ENCODE results near the gene HSD17B14. TPM values are rescaled to one million over a fixed set of nuclear protein-coding genes. Genes with fewer than 3 reads are reported as not detected.

The HSD17B14 gene
- total and polyA plus RNA-seq, 9 of the 15 experiments (the other 6 are each of a cell fraction or from before 2014, with no cell fraction given), result 0.16 TPM; not detected in 8

- TF ChIP-seq TEAD4 (IDR thresholded peaks at IDR 0.05; ENCODE audit: low read length) (peak; percentile 29; the same call in 1 of the 2 replicates), TEAD4 (CRISPR knock-in tag; IDR thresholded peaks at IDR 0.05; ENCODE audit: borderline replicate concordance) (no peak), SMAD4 (CRISPR knock-in tag; conservative IDR thresholded peaks at IDR 0.05) (peak; percentile 41; the same call in 1 of the 2 replicates), CTBP1 (IDR thresholded peaks at IDR 0.05; ENCODE audit: borderline replicate concordance) (peak; percentile 28; the same call in 1 of the 2 replicates), CBFA2T3 (IDR thresholded peaks at IDR 0.05) (peak; percentile 81), GTF2F1 (IDR thresholded peaks at IDR 0.05; ENCODE audit: low read depth, low read length) (no peak), NCOR1 (IDR thresholded peaks at IDR 0.05) (peak; percentile 74; the same call in 1 of the 2 replicates), FOSL1 (tag; conservative IDR thresholded peaks at IDR 0.05) (no peak), ARID1B (IDR thresholded peaks at IDR 0.05) (peak; percentile 77), TBP (optimal IDR thresholded peaks at IDR 0.05; ENCODE audit: low read depth, low read length) (peak; percentile 21), TAL1 (IDR thresholded peaks at IDR 0.05) (peak; percentile 43; the same call in 1 of the 2 replicates), HDAC2 (IDR thresholded peaks at IDR 0.05) (peak; percentile 52), LEF1 (IDR thresholded peaks at IDR 0.05) (0 out of 2 replicates have a peak, but pooled peaks have one; percentile 51), L3MBTL2 (IDR thresholded peaks at IDR 0.05) (0 out of 2 replicates have a peak, but pooled peaks have one; percentile 26), ZFX (CRISPR knock-in tag; IDR thresholded peaks at IDR 0.05) (peak; percentile 35), CBFA2T2 (conservative IDR thresholded peaks at IDR 0.05) (peak; percentile 65), GABPB1 (CRISPR knock-in tag; IDR thresholded peaks at IDR 0.05) (no peak), SMARCA4 (IDR thresholded peaks at IDR 0.05) (peak; percentile 59; the same call in 1 of the 2 replicates), HBP1 (CRISPR knock-in tag; IDR thresholded peaks at IDR 0.05) (no peak), RBM25 (IDR thresholded peaks at IDR 0.05; ENCODE audit: low read depth, low read length, severe bottlenecking) (no peak), KDM5B (IDR thresholded peaks at IDR 0.05; ENCODE audit: insufficient replicate concordance, low read depth, low read length) (no peak), SP1 (CRISPR knock-in tag; IDR thresholded peaks at IDR 0.05) (0 out of 2 replicates have a peak, but pooled peaks have one; percentile 38), MNT (conservative IDR thresholded peaks at IDR 0.05) (peak in 1 of 2 experiments; percentile 34; a peak in 1 of 4 replicates), RCOR1 (IDR thresholded peaks at IDR 0.05; ENCODE audit: borderline replicate concordance in 1 of 2, low read depth in 2 of 2, low read length in 2 of 2) (peak in 1 of 2 experiments; percentile 57; a peak in 2 of 4 replicates), TBL1XR1 (IDR thresholded peaks at IDR 0.05; ENCODE audit: low read length in 2 of 2) (0 out of 4 replicates have a peak, but pooled peaks of 1 of the 2 experiments have one; percentile 11), MTA3 (IDR thresholded peaks at IDR 0.05; ENCODE audit: borderline replicate concordance) (0 out of 2 replicates have a peak, but pooled peaks have one; percentile 21), STAT5A (IDR thresholded peaks at IDR 0.05; ENCODE audit: borderline replicate concordance, low read length) (peak; percentile 69), HDAC3 (IDR thresholded peaks at IDR 0.05; ENCODE audit: borderline replicate concordance, partially characterized antibody) (no peak)
These were observed 30.9 kb upstream of the HSD17B14 start (continued) for GRCh38 chr19:48867123-48867745.

All from K562 (cell line).